ENCODE results near the gene FOSL2.

Gene FOSL2

GRCh38 chr2:28351621-28352020 is 41.0 kb upstream of the FOSL2 start:
- no peak for DNase-seq (ENCODE audit: low read depth)
- H3K4me3 ChIP-seq (ENCODE audit: low read depth, low read length) = no peak overlapping the region
- TF ChIP-seq CTCF (IDR thresholded peaks at IDR 0.05; ENCODE audit: insufficient read depth, low read depth, low read length, missing control alignments) = no peak

- no peak for TF ChIP-seq CTCF (IDR thresholded peaks at IDR 0.05; ENCODE audit: insufficient read depth, low read depth, low read length, missing control alignments)
- no peak for DNase-seq (ENCODE audit: low read depth)
These were observed 40.6 kb upstream of the FOSL2 start for GRCh38 chr2:28352104-28352503.

GRCh38 chr2:28352610-28353195 is 40.0 kb upstream of the FOSL2 start:
- H3K4me3 ChIP-seq (ENCODE audit: low read depth, low read length) = no peak overlapping the region
- no peak for TF ChIP-seq CTCF (IDR thresholded peaks at IDR 0.05; ENCODE audit: insufficient read depth, low read depth, low read length, missing control alignments)
- DNase-seq (ENCODE audit: low read depth) = no peak

More at GRCh38 chr2:28352104-28352503, 40.6 kb upstream of the FOSL2 start:
- no peak overlapping the region for H3K4me3 ChIP-seq (ENCODE audit: low read depth, low read length)

GRCh38 chr2:28354920-28355520 is 37.6 kb upstream of the FOSL2 start:
- TF ChIP-seq CTCF (IDR thresholded peaks at IDR 0.05; ENCODE audit: insufficient read depth, low read depth, low read length, missing control alignments) = no peak
- no peak overlapping the region for H3K4me3 ChIP-seq (ENCODE audit: low read depth, low read length)
- no peak for DNase-seq (ENCODE audit: low read depth)

- no peak for TF ChIP-seq CTCF (IDR thresholded peaks at IDR 0.05; ENCODE audit: insufficient read depth, low read depth, low read length, missing control alignments)
These were observed 37.0 kb upstream of the FOSL2 start for GRCh38 chr2:28355521-28356094.

GRCh38 chr2:28356095-28356911 is 36.4 kb upstream of the FOSL2 start:
- no peak for DNase-seq (ENCODE audit: low read depth)
- H3K4me3 ChIP-seq (ENCODE audit: low read depth, low read length) = no peak overlapping the region
- TF ChIP-seq CTCF (IDR thresholded peaks at IDR 0.05; ENCODE audit: insufficient read depth, low read depth, low read length, missing control alignments) = no peak

More at GRCh38 chr2:28355521-28356094, 37.0 kb upstream of the FOSL2 start:
- no peak for DNase-seq (ENCODE audit: low read depth)
- no peak overlapping the region for H3K4me3 ChIP-seq (ENCODE audit: low read depth, low read length)
